HEK293 (cell line): ENCODE results near the gene PANX1.

ENCODE experiments used
- CTCF ChIA-PET: fragments of 350-600 bp; formaldehyde crosslinking; extraction: SDS; loops from one replicate; lab custom pipeline; 2021; ENCODE audit warnings: antibody characterized with exemption; lab: Yijun Ruan, JAX
- POLR2A ChIA-PET: fragments of 300-600 bp; formaldehyde crosslinking; extraction: SDS; loops from one replicate; lab custom pipeline; 2020; ENCODE audit warnings: antibody characterized with exemption, inconsistent platforms; lab: Yijun Ruan, JAX
- H3K27ac ChIP-seq: fragments of 200-500 bp; sonication (Bioruptor generic); 2 replicates; pipeline ENCODE4 v1.5.1; 2014; ENCODE audit warnings: low read depth, low read length, control low read depth, inconsistent platforms; ENCODE audit errors: extremely low read depth
- H3K36me3 ChIP-seq, 2 experiments: fragments of 200-500 bp in 1 of 2; sonication (Bioruptor generic) in 1 of 2; 1 replicate in 1 of 2; 2 replicates in 1 of 2; pipeline ENCODE4 v1.5.1; 2014 to 2017; ENCODE audit warnings: inconsistent platforms in 2 of 2, low read length in 2 of 2; ENCODE audit not compliant: control insufficient read depth in 2 of 2, insufficient read depth in 1 of 2
- H3K4me1 ChIP-seq: fragments of 200-500 bp; sonication (Bioruptor generic); 2 replicates; pipeline ENCODE4 v1.5.1; 2014; ENCODE audit warnings: mild to moderate bottlenecking, low read length, inconsistent platforms; ENCODE audit not compliant: control insufficient read depth, insufficient read depth
- H3K4me3 ChIP-seq: 2 replicates; pipeline ENCODE4 v1.5.1; 2011; ENCODE audit warnings: low read depth, mild to moderate bottlenecking, control low read depth, low read length, moderate library complexity
- H3K9me3 ChIP-seq: fragments of 200-500 bp; sonication (Bioruptor generic); 2 replicates; pipeline ENCODE4 v1.5.1; 2014; ENCODE audit warnings: low read depth, low read length, inconsistent platforms; ENCODE audit not compliant: control insufficient read depth, insufficient read depth
- GLI2 ChIP-seq: fragments of 450-650 bp; formaldehyde crosslinking; IDR thresholded peaks from 2 replicates; pipeline ENCODE4; 2017; ENCODE audit warnings: missing biosample characterization, missing genetic modification characterization, low read depth, borderline replicate concordance
- KLF1 ChIP-seq: fragments of 450-650 bp; formaldehyde crosslinking; IDR thresholded peaks from 2 replicates; pipeline ENCODE4 v1.5.1; 2016; ENCODE audit warnings: missing biosample characterization, missing genetic modification characterization
- KLF16 ChIP-seq: fragments of 450-650 bp; formaldehyde crosslinking; IDR thresholded peaks from 2 replicates; pipeline ENCODE4 v1.5.1; 2017; ENCODE audit warnings: missing biosample characterization, missing genetic modification characterization
- MEIS1 ChIP-seq: sonication (generic); formaldehyde crosslinking; IDR thresholded peaks from 2 replicates; pipeline ENCODE4 v1.8.1; 2022; ENCODE audit warnings: missing genetic modification reagents, mild to moderate bottlenecking, borderline replicate concordance
- PRDM1 ChIP-seq: fragments of 450-650 bp; formaldehyde crosslinking; IDR thresholded peaks from 2 replicates; pipeline ENCODE4; 2016; ENCODE audit warnings: missing biosample characterization, missing genetic modification characterization
- REST ChIP-seq: fragments of 450-650 bp; formaldehyde crosslinking; IDR thresholded peaks from 2 replicates; pipeline ENCODE4 v1.5.1; 2016; ENCODE audit warnings: missing biosample characterization, missing genetic modification characterization
- ZBTB48 ChIP-seq: fragments of 450-650 bp; formaldehyde crosslinking; IDR thresholded peaks from 2 replicates; pipeline ENCODE4 v1.5.1; 2016; ENCODE audit warnings: missing biosample characterization, missing genetic modification characterization
- ZNF175 ChIP-seq: fragments of 450-650 bp; formaldehyde crosslinking; IDR thresholded peaks from 2 replicates; pipeline ENCODE4 v1.5.1; 2016; ENCODE audit warnings: missing biosample characterization, missing genetic modification characterization
- ZNF202 ChIP-seq: fragments of 450-650 bp; formaldehyde crosslinking; IDR thresholded peaks from 2 replicates; pipeline ENCODE4 v1.5.1; 2016; ENCODE audit warnings: missing biosample characterization, missing genetic modification characterization, borderline replicate concordance
- ZNF280C ChIP-seq: fragments of 450-650 bp; formaldehyde crosslinking; IDR thresholded peaks from 2 replicates; pipeline ENCODE4 v1.5.1; 2016; ENCODE audit warnings: missing biosample characterization, missing genetic modification characterization
- ZNF37A ChIP-seq: fragments of 450-650 bp; IDR thresholded peaks from 2 replicates; pipeline ENCODE4 v1.5.1; 2018; ENCODE audit warnings: missing biosample characterization, missing genetic modification characterization
- ZNF518A ChIP-seq: fragments of 450-650 bp; formaldehyde crosslinking; conservative IDR thresholded peaks from 2 replicates; pipeline ENCODE4 v1.5.1; 2016; ENCODE audit warnings: low read depth, missing biosample characterization, missing genetic modification characterization
- ZNF555 ChIP-seq: fragments of 450-650 bp; formaldehyde crosslinking; conservative IDR thresholded peaks from 2 replicates; pipeline ENCODE4 v1.5.1; 2017; ENCODE audit warnings: missing biosample characterization, mild to moderate bottlenecking, missing genetic modification characterization, inconsistent platforms
- ZNF621 ChIP-seq: fragments of 450-650 bp; formaldehyde crosslinking; IDR thresholded peaks from 2 replicates; pipeline ENCODE4 v1.5.1; 2017; ENCODE audit warnings: missing biosample characterization, missing genetic modification characterization
- ZNF629 ChIP-seq: fragments of 450-650 bp; formaldehyde crosslinking; IDR thresholded peaks from 2 replicates; pipeline ENCODE4 v1.5.1; 2017; ENCODE audit warnings: missing biosample characterization, missing genetic modification characterization

The PANX1 gene

GRCh38 chr11:94120946-94121345 lies 7.7 kb upstream of the PANX1 start (continued):
- TF ChIP-seq ZNF280C (tag by site-specific recombination) (no peak), MEIS1 (no peak), ZNF555 (tag by site-specific recombination) (no peak), ZNF202 (tag by site-specific recombination) (no peak), GLI2 (tag by site-specific recombination) (no peak), ZNF621 (tag by site-specific recombination) (no peak), KLF16 (tag by site-specific recombination) (no peak)
- TF ChIP-seq, all 188 proteins: peak for 0

- H3K27ac ChIP-seq = no peak overlapping the region
- POLR2A ChIA-PET = no interaction called here
- CTCF ChIA-PET = interaction anchor here (1.9 kb wide), 1 partner anchor 230 kb away, joined by 5 read pairs; no protein-coding TSS in a partner anchor
- TF ChIP-seq ZNF175 (tag by site-specific recombination) (no peak), ZBTB48 (tag by site-specific recombination) (no peak), KLF16 (tag by site-specific recombination) (no peak), ZNF518A (tag by site-specific recombination) (no peak), ZNF37A (tag by site-specific recombination) (no peak), ZNF629 (tag by site-specific recombination) (no peak), REST (tag by site-specific recombination) (no peak), PRDM1 (no peak), KLF1 (no peak)
- TF ChIP-seq, all 188 proteins: peak for 0
- Histone ChIP-seq H3K4me1 (no peaks in the 10 kb centered on the region; the same call in 1 of the 2 replicates), H3K36me3 (no peaks in the 10 kb centered on the region), H3K9me3 (no peaks in the 10 kb centered on the region), H3K4me3 (no peak overlapping the region)
Observed at GRCh38 chr11:94125407-94126115, 3.1 kb upstream of the PANX1 start.
